Activated CD4-positive, alpha-beta T cell treated with anti-CD3 and anti-CD28 coated beads, Interleukin-2, amount 50 U/mL, for 16 hours (primary cell): ENCODE measurements around the gene KCTD2.

Source experiments
- DNase-seq: peaks from one replicate; pipeline ENCODE4 v3.0.0-alpha.2; 2020

The KCTD2 gene

GRCh38 chr17:75078284-75079022 is 31.4 kb downstream of the KCTD2 start:
- no peak for DNase-seq

GRCh38 chr17:75079023-75079373 is 32.0 kb downstream of the KCTD2 start:
- DNase-seq: no peak

GRCh38 chr17:75081611-75082540 is 34.9 kb downstream of the KCTD2 start:
- no peak for DNase-seq

GRCh38 chr17:75082683-75083082 is 35.7 kb downstream of the KCTD2 start:
- no peak for DNase-seq

- DNase-seq: no peak
These were observed 37.1 kb downstream of the KCTD2 start for GRCh38 chr17:75084039-75084660.

GRCh38 chr17:75086496-75087181 is 39.6 kb downstream of the KCTD2 start:
- DNase-seq: no peak

GRCh38 chr17:75087182-75087557 is 40.1 kb downstream of the KCTD2 start:
- DNase-seq: no peak

- peak; percentile 44 for DNase-seq
These were observed 40.8 kb downstream of the KCTD2 start, which contains the start of gene SLC16A5 for GRCh38 chr17:75087558-75088453. TSS of gene SLC16A5 (plus strand) at chr17:75087954. CDS start at chr17:75093637, 5,683 bp downstream.

- no peak for DNase-seq
These were observed 41.7 kb downstream of the KCTD2 start for GRCh38 chr17:75088465-75089417.

GRCh38 chr17:75090871-75091854 is 44.1 kb downstream of the KCTD2 start:
- no peak for DNase-seq

- DNase-seq: no peak
These were observed 44.9 kb downstream of the KCTD2 start for GRCh38 chr17:75091855-75092327.

- no peak for DNase-seq
These were observed 46.6 kb downstream of the KCTD2 start for GRCh38 chr17:75093548-75094158.

- DNase-seq: no peak
These were observed 47.9 kb downstream of the KCTD2 start for GRCh38 chr17:75094871-75095399.

- DNase-seq: no peak
These were observed 49.1 kb downstream of the KCTD2 start for GRCh38 chr17:75096082-75096625.

GRCh38 chr17:75097865-75098264 is 50.8 kb downstream of the KCTD2 start:
- no peak for DNase-seq

GRCh38 chr17:75098861-75099260 is 51.8 kb downstream of the KCTD2 start:
- no peak for DNase-seq

GRCh38 chr17:75099881-75100595 is 53.0 kb downstream of the KCTD2 start:
- no peak for DNase-seq
